H1 (cell line): ENCODE measurements around the gene ANK3.

Experiments
- BRCA1 ChIP-seq: IDR thresholded peaks from 2 replicates; pipeline ENCODE4 v1.6.1; 2012; ENCODE audit warnings: low read depth, low read length, improper control_type of control experiment
- CBX8 ChIP-seq: fragments of 300-800, 300-1000 bp; sonication (generic); IDR thresholded peaks from 2 replicates; pipeline ENCODE4 v1.7.1; 2016; ENCODE audit warnings: low read depth, low read length, borderline replicate concordance
- CEBPB ChIP-seq: IDR thresholded peaks from 2 replicates; pipeline ENCODE4 v1.6.1; 2012; ENCODE audit warnings: low read depth, low read length
- EZH2 ChIP-seq: fragments of 200-600 bp; sonication (generic); IDR thresholded peaks from 2 replicates; pipeline ENCODE4 v1.7.1; 2012; ENCODE audit warnings: low read depth, mild to moderate bottlenecking, moderate library complexity, low read length, inconsistent platforms; ENCODE audit not compliant: severe bottlenecking
- GABPA ChIP-seq: IDR thresholded peaks from 2 replicates; pipeline ENCODE4 v1.6.1; 2011; ENCODE audit warnings: mild to moderate bottlenecking, low read length, moderate library complexity, borderline replicate concordance; ENCODE audit not compliant: insufficient read depth
- JUND ChIP-seq: IDR thresholded peaks from 2 replicates; pipeline ENCODE4 v1.6.1; 2011; ENCODE audit warnings: mild to moderate bottlenecking, improper control_type of control experiment, low read length
- KDM1A ChIP-seq: fragments of 200-600, 300-600 bp; sonication (generic); IDR thresholded peaks from 2 replicates; pipeline ENCODE4 v1.7.1; 2016; ENCODE audit warnings: mild to moderate bottlenecking, low read length, borderline replicate concordance
- POLR2A ChIP-seq, 2 experiments: IDR thresholded peaks; 1 replicate in 1 of 2; 2 replicates in 1 of 2; pipeline ENCODE4 v1.6.1; 2011; ENCODE audit warnings: low read depth in 2 of 2, low read length in 2 of 2, mild to moderate bottlenecking in 2 of 2; ENCODE audit errors: control extremely low read depth in 1 of 2
- POLR2AphosphoS5 ChIP-seq: IDR thresholded peaks from 2 replicates; pipeline ENCODE4 v1.6.1; 2011; ENCODE audit warnings: low read depth, low read length
- RFX5 ChIP-seq: IDR thresholded peaks from 2 replicates; pipeline ENCODE4 v1.6.1; 2011; ENCODE audit warnings: low read depth, low read length, improper control_type of control experiment, borderline replicate concordance
- SRF ChIP-seq: IDR thresholded peaks from 2 replicates; pipeline ENCODE4 v1.6.1; 2011; ENCODE audit warnings: mild to moderate bottlenecking, low read depth, low read length, moderate library complexity
- TAF1 ChIP-seq: IDR thresholded peaks from 2 replicates; pipeline ENCODE4 v1.6.1; 2011; ENCODE audit warnings: mild to moderate bottlenecking, low read depth, low read length
- TBP ChIP-seq: IDR thresholded peaks from 2 replicates; pipeline ENCODE4 v1.6.1; 2011; ENCODE audit warnings: low read depth, low read length, improper control_type of control experiment
- TF ChIP-seq, protein P1 (sequence below), 3 experiments: IDR thresholded peaks; 1 replicate in 2 of 3; 2 replicates in 1 of 3; pipeline versions ENCODE4 v1.5.1 to v1.6.1; 2011; ENCODE audit warnings: low read length in 3 of 3, mild to moderate bottlenecking in 3 of 3, inconsistent platforms in 2 of 3, low read depth in 1 of 3, moderate library complexity in 1 of 3; ENCODE audit not compliant: insufficient read depth in 1 of 3; ENCODE audit errors: control extremely low read depth in 1 of 3

DNA sequence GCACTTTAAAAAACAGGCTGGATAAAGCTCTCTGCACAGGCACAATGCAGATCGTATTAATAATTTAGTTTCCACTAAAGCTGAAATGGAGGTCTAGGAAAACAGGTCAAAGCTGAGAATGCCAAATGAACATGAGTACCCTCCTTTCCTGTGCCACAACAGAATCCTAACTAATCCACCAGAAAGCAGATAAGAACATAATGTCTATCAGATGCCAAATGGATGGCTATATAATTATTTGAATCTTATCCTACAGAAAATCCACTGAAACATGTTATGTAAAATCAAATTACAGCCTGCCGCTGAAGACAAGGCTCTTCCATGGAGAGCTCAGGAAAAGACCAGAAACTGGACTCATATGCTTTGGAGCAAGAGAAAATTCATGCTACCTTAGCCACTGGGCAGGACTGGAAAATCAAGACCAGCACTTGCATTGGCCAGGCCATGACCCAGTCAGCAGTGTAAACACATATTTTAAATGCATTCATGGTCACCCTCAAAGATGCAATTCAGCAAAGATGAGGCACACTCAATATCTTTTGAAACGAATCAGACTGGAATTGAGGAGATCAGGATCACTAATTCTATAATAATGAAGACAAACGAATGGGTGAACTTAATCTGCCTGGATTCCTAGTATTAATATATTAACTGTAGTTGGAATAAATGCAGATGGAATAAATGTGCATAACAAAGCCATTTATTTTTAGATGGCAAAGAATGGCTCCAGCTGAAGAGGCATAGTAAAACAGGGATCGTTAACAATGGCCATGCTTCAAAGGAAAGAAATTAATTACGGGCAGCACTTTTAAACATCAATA is 13.2 kb downstream of the ANK3 start:
- TF ChIP-seq GABPA (no peak), EZH2 (no peak), CBX8 (no peak), POLR2A (IDR thresholded peaks at IDR 0.05; ENCODE audit: control extremely low read depth in 1 of 2, low read depth in 2 of 2, low read length in 2 of 2) (no peak), TBP (no peak), RFX5 (no peak), POLR2AphosphoS5 (no peak), JUND (no peak), CEBPB (no peak), KDM1A (no peak), BRCA1 (no peak), TAF1 (no peak), SRF (no peak)
- TF ChIP-seq, protein P1, sequence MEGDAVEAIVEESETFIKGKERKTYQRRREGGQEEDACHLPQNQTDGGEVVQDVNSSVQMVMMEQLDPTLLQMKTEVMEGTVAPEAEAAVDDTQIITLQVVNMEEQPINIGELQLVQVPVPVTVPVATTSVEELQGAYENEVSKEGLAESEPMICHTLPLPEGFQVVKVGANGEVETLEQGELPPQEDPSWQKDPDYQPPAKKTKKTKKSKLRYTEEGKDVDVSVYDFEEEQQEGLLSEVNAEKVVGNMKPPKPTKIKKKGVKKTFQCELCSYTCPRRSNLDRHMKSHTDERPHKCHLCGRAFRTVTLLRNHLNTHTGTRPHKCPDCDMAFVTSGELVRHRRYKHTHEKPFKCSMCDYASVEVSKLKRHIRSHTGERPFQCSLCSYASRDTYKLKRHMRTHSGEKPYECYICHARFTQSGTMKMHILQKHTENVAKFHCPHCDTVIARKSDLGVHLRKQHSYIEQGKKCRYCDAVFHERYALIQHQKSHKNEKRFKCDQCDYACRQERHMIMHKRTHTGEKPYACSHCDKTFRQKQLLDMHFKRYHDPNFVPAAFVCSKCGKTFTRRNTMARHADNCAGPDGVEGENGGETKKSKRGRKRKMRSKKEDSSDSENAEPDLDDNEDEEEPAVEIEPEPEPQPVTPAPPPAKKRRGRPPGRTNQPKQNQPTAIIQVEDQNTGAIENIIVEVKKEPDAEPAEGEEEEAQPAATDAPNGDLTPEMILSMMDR (IDR thresholded peaks at IDR 0.05; ENCODE audit: control extremely low read depth in 1 of 3, insufficient read depth in 1 of 3, low read depth in 1 of 3, low read length in 3 of 3), result no peak
